ENCODE measurements around the gene SMAD1.
"Not testable (repeated sequence)": the region's sequence is repeated elsewhere in the genome, so short reads cannot be mapped to it uniquely, and the experiment has no call there.

SMAD1 gene

GRCh38 chr4:145565328-145565727, 83.7 kb downstream of the SMAD1 start:
- no peak for DNase-seq

DNA sequence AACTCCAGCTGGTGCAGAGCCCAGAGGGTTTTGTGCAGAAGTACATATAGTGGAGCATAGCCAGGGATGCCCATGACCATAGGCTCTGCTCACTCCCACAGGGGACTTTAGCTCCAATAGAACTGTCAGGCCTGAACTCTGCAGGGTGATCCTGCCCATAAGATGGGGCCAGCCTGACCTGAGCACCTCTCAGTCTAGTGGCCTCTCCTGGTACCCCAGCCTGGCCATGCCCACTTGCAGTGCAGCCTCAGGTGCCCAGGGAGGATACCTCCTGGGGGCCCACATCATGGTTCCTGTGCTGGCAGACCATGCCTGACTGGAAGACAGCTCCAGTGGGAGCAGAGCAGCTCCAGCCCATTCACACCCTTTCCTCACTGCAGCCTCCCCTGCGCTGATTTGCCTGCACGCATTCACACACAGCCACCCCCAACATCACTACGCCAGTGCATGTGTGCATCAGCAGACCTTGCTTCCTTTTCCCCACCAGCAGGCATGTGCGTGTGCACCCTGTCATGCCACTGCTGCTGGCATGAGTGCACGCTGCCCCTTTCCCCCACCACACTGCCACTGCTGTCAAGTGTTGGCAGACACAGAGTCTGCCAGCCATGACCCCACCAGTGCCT, 84.5 kb downstream of the SMAD1 start:
- no peak for DNase-seq

GRCh38 chr4:145566768-145567167, 85.1 kb downstream of the SMAD1 start:
- DNase-seq: no peak

- no peak for DNase-seq
Observed at GRCh38 chr4:145567516-145567915, 85.9 kb downstream of the SMAD1 start.

DNA sequence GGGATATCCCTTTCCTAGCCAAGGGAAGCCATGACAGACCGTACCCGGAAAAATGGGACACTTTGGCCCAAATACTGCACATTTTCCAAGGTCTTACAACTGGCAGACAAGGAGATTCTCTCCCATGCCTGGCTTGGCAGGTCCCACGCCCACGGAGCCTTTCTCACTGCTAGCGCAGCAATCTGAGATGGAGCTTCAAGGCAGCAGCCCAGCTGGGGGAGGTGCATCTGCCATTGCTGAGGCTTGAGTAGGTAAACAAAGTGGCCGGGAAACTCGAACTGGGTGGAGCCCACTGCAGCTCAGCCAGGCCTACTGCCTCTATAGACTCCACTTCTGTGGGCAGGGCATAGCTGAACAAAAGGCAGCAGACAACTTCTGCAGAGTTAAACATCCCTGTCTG, 92.9 kb downstream of the SMAD1 start:
- DNase-seq: not testable (repeated sequence)

DNA sequence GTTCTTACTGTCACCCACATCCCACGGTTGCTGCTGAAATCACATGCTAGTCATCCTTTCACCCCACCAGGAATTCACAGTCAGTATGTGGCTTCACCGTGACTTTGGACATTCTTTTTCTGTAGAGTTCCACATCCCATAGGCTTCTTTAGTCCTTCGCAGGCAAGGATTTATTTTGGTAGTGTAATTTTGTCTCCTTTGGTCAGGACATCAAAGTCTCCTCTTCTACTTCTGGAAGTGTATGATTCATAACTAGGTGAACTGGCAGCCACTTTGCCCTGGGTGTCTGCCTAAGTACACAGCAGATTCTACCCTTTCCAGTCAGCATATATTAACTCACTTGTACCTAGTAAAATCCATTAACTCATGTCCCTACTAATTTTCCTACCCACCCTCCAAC, 99.3 kb downstream of the SMAD1 start:
- no peak for DNase-seq

GRCh38 chr4:145583191-145584055, 101.8 kb downstream of the SMAD1 start:
- no peak for DNase-seq

- no peak for DNase-seq
Observed at GRCh38 chr4:145587088-145587754, 105.6 kb downstream of the SMAD1 start.

DNA sequence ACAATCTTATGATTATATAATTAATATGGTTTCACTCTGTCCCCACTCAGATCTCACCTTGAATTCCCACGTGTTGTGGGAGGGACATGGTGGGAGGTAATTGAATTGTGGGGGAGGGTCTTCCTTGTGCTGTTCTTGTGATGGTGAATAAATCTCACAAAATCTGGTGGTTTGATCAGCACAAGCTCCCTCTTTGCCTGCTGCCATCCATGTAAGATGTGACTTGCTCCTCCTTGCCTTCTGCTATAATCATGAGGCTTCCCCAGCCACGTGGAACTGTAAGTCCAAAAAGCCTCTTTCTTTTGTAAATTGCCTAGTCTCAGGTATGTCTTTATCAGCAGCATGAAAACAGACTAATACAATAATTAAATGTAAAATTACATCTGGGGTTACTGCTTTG, 107.7 kb downstream of the SMAD1 start:
- DNase-seq: not testable (repeated sequence)

- DNase-seq: no peak
Observed at GRCh38 chr4:145589916-145590702, 108.5 kb downstream of the SMAD1 start.

GRCh38 chr4:145602129-145602760, 120.6 kb downstream of the SMAD1 start:
- no peak for DNase-seq

DNA sequence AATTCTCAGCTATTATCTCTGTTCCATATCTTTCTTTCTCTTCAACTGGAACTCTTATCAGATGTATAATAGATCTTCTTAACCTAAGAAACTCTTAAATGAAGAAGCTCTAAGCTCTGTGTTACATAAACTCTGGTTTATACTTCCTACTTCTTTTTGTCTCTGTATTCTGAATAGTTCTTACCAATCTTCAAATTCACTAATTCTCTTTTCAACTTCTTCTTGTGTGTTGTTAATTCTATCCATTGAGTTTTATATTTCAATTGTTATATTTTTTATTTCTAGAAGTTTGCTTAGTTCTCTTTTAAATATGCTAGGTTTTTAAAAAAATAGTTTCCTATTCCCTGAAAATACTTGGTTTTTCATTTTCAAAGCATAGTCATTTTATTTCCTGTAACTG, 124.3 kb downstream of the SMAD1 start:
- DNase-seq: no peak

All from T-helper 1 cell (primary cell).